IMR-90 (cell line): ENCODE results near the gene PRTFDC1. TPM values are rescaled to one million over a fixed set of nuclear protein-coding genes. Genes with fewer than 3 reads are reported as not detected.

ENCODE experiments used
- ATAC-seq: fragments of 200-7000 bp; cut with Tn5 transposase; 2 replicates; pipeline ENCODE4 v1.9.1; 2020; ENCODE audit warnings: low read depth, mild to moderate bottlenecking, moderate library complexity
- BruUV-seq: library from RNA; stranded (reverse); fragments of 400-500 nt; replicated peaks from 2 replicates; lab custom pipeline; 2021; lab: Mats Ljungman, UMichigan
- CTCF ChIA-PET: fragments of 300-600 bp; formaldehyde crosslinking; extraction: SDS; loops from one replicate; lab custom pipeline; 2021; ENCODE audit warnings: antibody characterized with exemption; lab: Yijun Ruan, JAX
- POLR2A ChIA-PET: fragments of 300-600 bp; sonication (Branson Sonifier 250); formaldehyde crosslinking; loops from one replicate; lab custom pipeline; 2022; ENCODE audit warnings: antibody characterized with exemption; ENCODE audit not compliant: unreplicated experiment; lab: Charles Lee
- DNase-seq: peaks from one replicate; pipeline ENCODE4 v3.0.0; 2013
- H2AFZ ChIP-seq: replicated peaks from 2 replicates; pipeline ENCODE3; 2013; ENCODE audit warnings: low read length, mild to moderate bottlenecking; ENCODE audit not compliant: poor library complexity
- H2AK5ac ChIP-seq: 2 replicates; pipeline ENCODE4 v1.6.1; 2013; ENCODE audit warnings: low read depth, low read length, inconsistent platforms
- H2AK9ac ChIP-seq: replicated peaks from 2 replicates; pipeline ENCODE3; 2013; ENCODE audit warnings: mild to moderate bottlenecking, low read depth, low read length, moderate library complexity; ENCODE audit not compliant: poor library complexity
- H2BK120ac ChIP-seq: 2 replicates; pipeline ENCODE4 v1.6.1; 2013; ENCODE audit warnings: low read depth, low read length, inconsistent platforms
- H2BK15ac ChIP-seq: 3 replicates; pipeline ENCODE4 v1.6.1; 2013; ENCODE audit warnings: low read depth, low read length, inconsistent platforms
- H2BK20ac ChIP-seq: 2 replicates; pipeline ENCODE4 v1.6.1; 2013; ENCODE audit warnings: low read depth, mild to moderate bottlenecking, inconsistent platforms, low read length, moderate library complexity
- H2BK5ac ChIP-seq: 2 replicates; pipeline ENCODE4 v1.6.1; 2013; ENCODE audit warnings: mild to moderate bottlenecking, low read depth, low read length, inconsistent platforms; ENCODE audit not compliant: poor library complexity, severe bottlenecking
- H3K14ac ChIP-seq: replicated peaks from 2 replicates; pipeline ENCODE4 v1.6.1; 2013; ENCODE audit warnings: low read depth, low read length, inconsistent platforms
- H3K18ac ChIP-seq: 2 replicates; pipeline ENCODE4 v1.6.1; 2013; ENCODE audit warnings: low read depth, low read length, control low read depth
- H3K23ac ChIP-seq: 2 replicates; pipeline ENCODE4 v1.6.1; 2013; ENCODE audit warnings: low read depth, low read length, inconsistent platforms
- H3K27ac ChIP-seq: 2 replicates; pipeline ENCODE4 v1.5.1; 2013; ENCODE audit warnings: mild to moderate bottlenecking, control low read depth, low read length; ENCODE audit not compliant: insufficient read depth
- H3K27me3 ChIP-seq: 2 replicates; pipeline ENCODE4 v1.6.1; 2013; ENCODE audit warnings: low read length; ENCODE audit not compliant: control insufficient read depth, insufficient read depth
- H3K36me3 ChIP-seq: 2 replicates; pipeline ENCODE4 v1.6.1; 2013; ENCODE audit warnings: low read length, mixed read lengths; ENCODE audit not compliant: control insufficient read depth, insufficient read depth
- H3K4ac ChIP-seq: 2 replicates; pipeline ENCODE4 v1.6.1; 2013; ENCODE audit warnings: low read depth, low read length, inconsistent platforms
- H3K4me1 ChIP-seq: 2 replicates; pipeline ENCODE4 v1.6.1; 2013; ENCODE audit warnings: low read length, mixed read lengths; ENCODE audit not compliant: control insufficient read depth, insufficient read depth
- H3K4me2 ChIP-seq: 2 replicates; pipeline ENCODE4 v1.6.1; 2013; ENCODE audit warnings: low read depth, mild to moderate bottlenecking, control low read depth, low read length, moderate library complexity
- H3K4me3 ChIP-seq: 2 replicates; pipeline ENCODE4 v1.5.1; 2013; ENCODE audit warnings: low read depth, mild to moderate bottlenecking, control low read depth, low read length, moderate library complexity; ENCODE audit not compliant: insufficient read depth
- H3K56ac ChIP-seq: 2 replicates; pipeline ENCODE4 v1.6.1; 2013; ENCODE audit warnings: low read length, inconsistent platforms; ENCODE audit not compliant: insufficient read depth; ENCODE audit errors: extremely low read depth
- H3K79me1 ChIP-seq, 2 experiments: 2 replicates each; pipeline ENCODE4 v1.6.1; 2013; ENCODE audit warnings: low read length in 2 of 2, inconsistent platforms in 1 of 2, low read depth in 1 of 2
- H3K9ac ChIP-seq: 2 replicates; pipeline ENCODE4 v1.6.1; 2013; ENCODE audit warnings: low read depth, low read length, control low read depth
- H3K9me1 ChIP-seq: 2 replicates; pipeline ENCODE4 v1.6.1; 2013; ENCODE audit warnings: low read length, inconsistent platforms; ENCODE audit not compliant: insufficient read depth
- H3K9me3 ChIP-seq: 2 replicates; pipeline ENCODE4 v1.6.1; 2013; ENCODE audit warnings: low read length; ENCODE audit not compliant: control insufficient read depth, insufficient read depth
- H4K20me1 ChIP-seq: 2 replicates; pipeline ENCODE4 v1.6.1; 2013; ENCODE audit warnings: low read length, inconsistent platforms; ENCODE audit not compliant: insufficient read depth
- H4K5ac ChIP-seq: 2 replicates; pipeline ENCODE4 v1.6.1; 2013; ENCODE audit warnings: mild to moderate bottlenecking, low read depth, low read length, control low read depth
- H4K8ac ChIP-seq, 2 experiments: 2 replicates each; pipeline ENCODE4 v1.6.1; 2013; ENCODE audit warnings: low read depth in 2 of 2, low read length in 2 of 2, control low read depth in 1 of 2, inconsistent platforms in 1 of 2
- H4K91ac ChIP-seq: 2 replicates; pipeline ENCODE4 v1.6.1; 2013; ENCODE audit warnings: low read depth, low read length, inconsistent platforms; ENCODE audit not compliant: insufficient read depth
- BHLHE40 ChIP-seq: fragments of 150-350 bp; IDR thresholded peaks from 2 replicates; pipeline ENCODE4 v1.6.1; 2016; ENCODE audit warnings: mild to moderate bottlenecking, low read depth, low read length
- CEBPB ChIP-seq: IDR thresholded peaks from 2 replicates; pipeline ENCODE4 v1.6.1; 2012; ENCODE audit warnings: low read depth, low read length, improper control_type of control experiment
- CHD1 ChIP-seq: IDR thresholded peaks from 2 replicates; pipeline ENCODE4 v1.6.1; 2012; ENCODE audit warnings: low read depth, low read length, improper control_type of control experiment
- CTCF ChIP-seq: conservative IDR thresholded peaks from 2 replicates; pipeline ENCODE4 v1.5.1; 2012; ENCODE audit warnings: mild to moderate bottlenecking, low read depth, low read length, improper control_type of control experiment
- ELK1 ChIP-seq: fragments of 150-350 bp; IDR thresholded peaks from 2 replicates; pipeline ENCODE4 v1.6.1; 2016; ENCODE audit warnings: low read depth, mild to moderate bottlenecking, low read length, moderate library complexity, borderline replicate concordance
- FOS ChIP-seq: fragments of 150-350 bp; IDR thresholded peaks from 2 replicates; pipeline ENCODE4 v1.6.1; 2016; ENCODE audit warnings: low read depth, low read length
- MAFK ChIP-seq: IDR thresholded peaks from 2 replicates; pipeline ENCODE4 v1.6.1; 2012; ENCODE audit warnings: low read depth, low read length, improper control_type of control experiment
- MAZ ChIP-seq: IDR thresholded peaks from 2 replicates; pipeline ENCODE4 v1.6.1; 2012; ENCODE audit warnings: low read depth, mild to moderate bottlenecking, low read length, improper control_type of control experiment, moderate library complexity, borderline replicate concordance
- MXI1 ChIP-seq: IDR thresholded peaks from 2 replicates; pipeline ENCODE4 v1.6.1; 2012; ENCODE audit warnings: low read depth, mild to moderate bottlenecking, low read length, moderate library complexity, borderline replicate concordance
- NFE2L2 ChIP-seq: fragments of 150-350 bp; IDR thresholded peaks from 2 replicates; pipeline ENCODE4 v1.6.1; 2016; ENCODE audit warnings: low read depth, mild to moderate bottlenecking, low read length
- POLR2A ChIP-seq: IDR thresholded peaks from 2 replicates; pipeline ENCODE4 v1.6.1; 2012; ENCODE audit warnings: mild to moderate bottlenecking, low read depth, low read length
- RAD21 ChIP-seq: IDR thresholded peaks from 2 replicates; pipeline ENCODE4 v1.6.1; 2012; ENCODE audit warnings: low read length, improper control_type of control experiment
- RFX5 ChIP-seq: IDR thresholded peaks from 2 replicates; pipeline ENCODE4 v1.8.0; 2012; ENCODE audit warnings: low read depth, mild to moderate bottlenecking, low read length, moderate library complexity
- SMC3 ChIP-seq: fragments of 150-350 bp; IDR thresholded peaks from 2 replicates; pipeline ENCODE4 v1.6.1; 2016; ENCODE audit warnings: low read depth, mild to moderate bottlenecking, antibody characterized with exemption, low read length, moderate library complexity
- USF2 ChIP-seq: fragments of 150-350 bp; IDR thresholded peaks from 2 replicates; pipeline ENCODE4 v1.6.1; 2017; ENCODE audit warnings: mild to moderate bottlenecking, antibody characterized with exemption, low read length, low read depth
- WGBS, 2 experiments: methylation state at CpG; one replicate each; pipeline versions ENCODE4 v1.1.5 to v1.1.7; 2013; ENCODE audit warnings: missing lambda C conversion rate in 2 of 2; ENCODE audit not compliant: insufficient read length in 1 of 2; ENCODE audit errors: extremely low coverage in 2 of 2; 5-methylcytosine and 5-hydroxymethylcytosine counted together
- dilution Hi-C: fragments of 300-500 bp; cut with HindIII; formaldehyde crosslinking; loops from one replicate; pipeline ENCODE4 v1.14.3; 2018; ENCODE audit warnings: low sequenced_read_pairs; ENCODE audit not compliant: unreplicated experiment
- in situ Hi-C: fragments of 300-500 bp; cut with MboI; formaldehyde crosslinking; loops from 3 replicates; pipeline ENCODE4 v1.14.3; 2019; ENCODE audit warnings: low sequenced_read_pairs, inconsistent platforms, mixed read lengths
- intact Hi-C: fragments of 100-400 bp; cut with micrococcal nuclease; formaldehyde crosslinking; loops from 2 replicates; pipeline ENCODE4 v1.10.0; 2022
- polyA plus RNA-seq, 3 experiments: library from polyadenylated mRNA; depleted of rRNA; stranded (reverse); fragments of >200 nt; gene quantifications; 2 replicates each; pipeline ENCODE4 v1.2.3, GENCODE V29; 2012; ENCODE audit warnings: low replicate concordance in 1 of 3
- total RNA-seq: library from RNA; depleted of rRNA; stranded (reverse); fragments of >200 nt; gene quantifications from 2 replicates; pipeline ENCODE4 v1.2.3, GENCODE V29; 2012

PRTFDC1 gene
- total and polyA plus RNA-seq, 2 of the 4 experiments (the other 2 are of a cell fraction): 12.3 to 17.9 TPM

GRCh38 chr10:24926557-24926956 is 25.8 kb downstream of the PRTFDC1 start:
- Histone ChIP-seq H3K9me1 (peaks cover 4% of the 10 kb centered on the region; the same call in 1 of the 2 replicates), H3K4ac (no peak overlapping the region), H3K14ac (no peak overlapping the region), H4K8ac (no peak overlapping the region), H3K4me2 (no peak overlapping the region), H3K4me1 (no peaks in the 10 kb centered on the region), H2AFZ (no peak overlapping the region), H4K91ac (no peak overlapping the region), H4K20me1 (no peaks in the 10 kb centered on the region), H3K79me1 (no peaks in the 10 kb centered on the region), H2BK5ac (no peak overlapping the region), H3K56ac (no peak overlapping the region), H3K4me3 (no peak overlapping the region), H3K27ac (no peak overlapping the region), H3K36me3 (no peaks in the 10 kb centered on the region), H2AK9ac (no peak overlapping the region), H3K9ac (no peak overlapping the region), H2BK120ac (no peak overlapping the region), H4K5ac (no peak overlapping the region), H2AK5ac (no peak overlapping the region), H3K23ac (no peak overlapping the region), H3K9me3 (no peaks in the 10 kb centered on the region), H2BK15ac (0 out of 3 replicates have a peak overlapping the region, but pooled peaks have one; percentile 17), H2BK20ac (no peak overlapping the region), H3K27me3 (no peaks in the 10 kb centered on the region), H3K18ac (no peak overlapping the region)
- DNase-seq (no peak), ATAC-seq (no peak)
- no peak for TF ChIP-seq MAFK
- no peak for TF ChIP-seq MXI1
- no peak for TF ChIP-seq ELK1
- TF ChIP-seq MAZ: no peak
- no peak for TF ChIP-seq NFE2L2
- no peak for TF ChIP-seq CHD1
- TF ChIP-seq USF2: no peak
- TF ChIP-seq RFX5: no peak
- TF ChIP-seq BHLHE40: no peak
- TF ChIP-seq CTCF: no peak
- no peak for TF ChIP-seq SMC3
- no peak for TF ChIP-seq CEBPB
- TF ChIP-seq POLR2A: no peak
- TF ChIP-seq RAD21: no peak
- TF ChIP-seq FOS: no peak
- intact Hi-C loops (no loop called here), dilution Hi-C loops (no loop called here), in situ Hi-C loops (no loop called here)
- no TSS peak for BruUV-seq
- ChIA-PET CTCF (no interaction called here), POLR2A (no interaction called here)
- WGBS, 2 experiments: 96% methylated on average over 8 of the region's 8 CpGs; no CpG with 5 or more reads in 1 of the 2 experiments
